Endothelial cell of umbilical vein (primary cell): Measurements from ENCODE around the gene BAD. TPM values are rescaled to one million over a fixed set of nuclear protein-coding genes. Genes with fewer than 3 reads are reported as not detected.

Experiments used
- BruUV-seq: library from RNA; stranded (reverse); fragments of 400-500 nt; replicated peaks from 2 replicates; lab custom pipeline; 2021; lab: Mats Ljungman, UMichigan
- CTCF ChIA-PET: fragments of 300-600, 350-600 bp; sonication (Branson Sonifier 250); formaldehyde crosslinking; loops from one replicate; lab custom pipeline; 2021; ENCODE audit warnings: antibody characterized with exemption, inconsistent platforms; lab: Charles Lee
- POLR2A ChIA-PET: fragments of 300-600, 350-600 bp; sonication (Branson Sonifier 250); formaldehyde crosslinking; loops from one replicate; lab custom pipeline; 2021; ENCODE audit warnings: antibody characterized with exemption, inconsistent platforms; lab: Charles Lee
- DNase-seq: peaks from one replicate; pipeline ENCODE4 v3.0.0-alpha.2; 2011; ENCODE audit warnings: low read depth, low spot score
- FAIRE-seq: peaks from 2 replicates; lab custom pipeline; 2011; peaks lifted over from hg19 to GRCh38; lab: Jason Lieb, UNC
- H2AFZ ChIP-seq: 2 replicates; pipeline ENCODE4 v1.6.0; 2012; ENCODE audit warnings: low read depth, low read length, control low read depth, inconsistent platforms
- H3K27ac ChIP-seq: 2 replicates; pipeline ENCODE4 v1.5.1; 2011; ENCODE audit warnings: low read depth, mild to moderate bottlenecking, control low read depth, low read length, moderate library complexity; ENCODE audit not compliant: insufficient read depth
- H3K27me3 ChIP-seq, 2 experiments: 2 replicates each; pipeline versions ENCODE4 v1.6.0 to v1.6.1; 2011; ENCODE audit warnings: low read length in 2 of 2, mixed read lengths in 1 of 2; ENCODE audit not compliant: control insufficient read depth in 2 of 2, insufficient read depth in 2 of 2
- H3K36me3 ChIP-seq, 2 experiments: 2 replicates in 1 of 2; 3 replicates in 1 of 2; pipeline ENCODE4 v1.5.1; 2011; ENCODE audit warnings: low read length in 2 of 2, mild to moderate bottlenecking in 1 of 2, moderate library complexity in 1 of 2; ENCODE audit not compliant: control insufficient read depth in 2 of 2, insufficient read depth in 2 of 2; ENCODE audit errors: extremely low read depth in 1 of 2
- H3K4me1 ChIP-seq: 3 replicates; pipeline ENCODE4 v1.5.1; 2011; ENCODE audit warnings: mild to moderate bottlenecking, low read length; ENCODE audit not compliant: control insufficient read depth, insufficient read depth; ENCODE audit errors: extremely low read depth
- H3K4me2 ChIP-seq: 2 replicates; pipeline ENCODE4 v1.6.1; 2011; ENCODE audit warnings: low read length, control low read depth, mixed read lengths; ENCODE audit not compliant: insufficient read depth
- H3K4me3 ChIP-seq, 3 experiments: fragments of 200-600 bp in 1 of 3; sonication (generic), shearing (Covaris generic) in 1 of 3; replicated peaks in 1 of 3; 2 replicates each; pipeline ENCODE4 v1.5.1; 2011 to 2016; ENCODE audit warnings: control low read depth in 3 of 3, low read length in 3 of 3, mild to moderate bottlenecking in 2 of 3, inconsistent platforms in 1 of 3, low read depth in 1 of 3, moderate library complexity in 1 of 3; ENCODE audit not compliant: insufficient read depth in 1 of 3
- H3K79me2 ChIP-seq: 2 replicates; pipeline ENCODE4 v1.6.0; 2012; ENCODE audit warnings: low read length, inconsistent platforms; ENCODE audit not compliant: control insufficient read depth, insufficient read depth
- H3K9ac ChIP-seq: replicated peaks from 2 replicates; pipeline ENCODE3; 2011; ENCODE audit warnings: low read length, control low read depth; ENCODE audit not compliant: insufficient read depth; ENCODE audit errors: extremely low read depth
- H3K9me1 ChIP-seq: replicated peaks from 3 replicates; pipeline ENCODE4 v1.6.0; 2011; ENCODE audit warnings: mild to moderate bottlenecking, low read length; ENCODE audit not compliant: control insufficient read depth, insufficient read depth; ENCODE audit errors: extremely low read depth
- H3K9me3 ChIP-seq: replicated peaks from 2 replicates; pipeline ENCODE4 v1.5.1; 2012; ENCODE audit warnings: low read length, inconsistent platforms; ENCODE audit not compliant: control insufficient read depth, insufficient read depth
- H4K20me1 ChIP-seq: replicated peaks from 2 replicates; pipeline ENCODE3; 2011; ENCODE audit warnings: mild to moderate bottlenecking, low read length; ENCODE audit not compliant: control insufficient read depth, insufficient read depth; ENCODE audit errors: extremely low read depth
- EZH2 ChIP-seq: IDR thresholded peaks from 2 replicates; pipeline ENCODE4 v1.6.1; 2012; ENCODE audit warnings: borderline replicate concordance, low read depth, mild to moderate bottlenecking, moderate library complexity, low read length, inconsistent platforms; ENCODE audit not compliant: severe bottlenecking
- FOS ChIP-seq: IDR thresholded peaks from 2 replicates; pipeline ENCODE4 v1.6.1; 2011; ENCODE audit warnings: mild to moderate bottlenecking, low read length, moderate library complexity, borderline replicate concordance; ENCODE audit not compliant: insufficient read depth
- GATA2 ChIP-seq: IDR thresholded peaks from 2 replicates; pipeline ENCODE4 v1.7.0; 2011; ENCODE audit warnings: low read depth, mild to moderate bottlenecking, moderate library complexity, mixed read lengths, low read length; ENCODE audit not compliant: insufficient read length, insufficient read depth
- dilution Hi-C: fragments of 300-500 bp; cut with MboI; formaldehyde crosslinking; loops from one replicate; pipeline ENCODE4 v1.15.0; 2019; ENCODE audit warnings: low sequenced_read_pairs; ENCODE audit not compliant: extremely low pct_ligation_motif_present
- intact Hi-C: fragments of 100-400 bp; cut with micrococcal nuclease; formaldehyde crosslinking; loops from one replicate; pipeline ENCODE4 v1.10.0; 2022
- polyA plus RNA-seq, 4 experiments: library from polyadenylated mRNA; depleted of rRNA in 3 of 4; stranded (reverse) in 3 of 4; unstranded in 1 of 4; fragments of >200 nt; gene quantifications; 2 replicates each; pipeline versions ENCODE4 v1.2.1 to v1.2.3, GENCODE V29; 2011 to 2012; ENCODE audit warnings: missing spikeins in 1 of 4
- total RNA-seq: library from RNA; stranded (reverse); gene quantifications from 2 replicates; pipeline ENCODE4 v1.2.3, GENCODE V29; 2021
- TF ChIP-seq, protein P1 (sequence below): IDR thresholded peaks from 2 replicates; pipeline ENCODE4 v1.6.1; 2011; ENCODE audit not compliant: insufficient read depth, insufficient read length
- TF ChIP-seq, protein P2 (sequence below), 2 donors: IDR thresholded peaks; 1 replicate in 1 of 2; 2 replicates in 1 of 2; pipeline ENCODE4 v1.5.1; 2011; ENCODE audit warnings: low read length in 2 of 2, mild to moderate bottlenecking in 2 of 2, moderate library complexity in 2 of 2, control low read depth in 1 of 2, inconsistent platforms in 1 of 2, low read depth in 1 of 2; ENCODE audit not compliant: insufficient read depth in 1 of 2; ENCODE audit errors: extremely low read depth in 1 of 2

The BAD gene
- total and polyA plus RNA-seq, 2 donors (not counting 3 experiments of a cell fraction or from before 2014, with no cell fraction given) = 65.3 to 88.0 TPM

- intact Hi-C loops = no loop called here
- Histone ChIP-seq H3K9me3 (no peaks in the 10 kb centered on the region), H3K27ac (no peak overlapping the region), H3K79me2 (no peaks in the 10 kb centered on the region), H3K27me3 (peaks cover 48 to 70% of the 10 kb centered on the region in 2 experiments), H3K9me1 (no peaks in the 10 kb centered on the region), H3K36me3 (no peaks in the 10 kb centered on the region), H3K9ac (no peak overlapping the region), H3K4me3 (no peak overlapping the region), H2AFZ (no peak overlapping the region), H3K4me2 (no peak overlapping the region), H3K4me1 (peaks cover 17% of the 10 kb centered on the region), H4K20me1 (no peaks in the 10 kb centered on the region)
- BruUV-seq = no TSS peak
- ChIA-PET POLR2A (interaction anchor here (0.6 kb wide), 1 partner anchor 267 kb away, joined by 3 read pairs; no protein-coding TSS in a partner anchor), CTCF (interaction anchor here (1.7 kb wide), 1 partner anchor 93 kb away, joined by 6 read pairs; no protein-coding TSS in a partner anchor)
- dilution Hi-C loops = no loop called here
- FAIRE-seq (no peak), DNase-seq (no peak)
- TF ChIP-seq FOS (no peak), GATA2 (no peak), EZH2 (peak; percentile 75)
- TF ChIP-seq, protein P1, sequence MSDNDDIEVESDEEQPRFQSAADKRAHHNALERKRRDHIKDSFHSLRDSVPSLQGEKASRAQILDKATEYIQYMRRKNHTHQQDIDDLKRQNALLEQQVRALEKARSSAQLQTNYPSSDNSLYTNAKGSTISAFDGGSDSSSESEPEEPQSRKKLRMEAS = no peak
- TF ChIP-seq, protein P2, sequence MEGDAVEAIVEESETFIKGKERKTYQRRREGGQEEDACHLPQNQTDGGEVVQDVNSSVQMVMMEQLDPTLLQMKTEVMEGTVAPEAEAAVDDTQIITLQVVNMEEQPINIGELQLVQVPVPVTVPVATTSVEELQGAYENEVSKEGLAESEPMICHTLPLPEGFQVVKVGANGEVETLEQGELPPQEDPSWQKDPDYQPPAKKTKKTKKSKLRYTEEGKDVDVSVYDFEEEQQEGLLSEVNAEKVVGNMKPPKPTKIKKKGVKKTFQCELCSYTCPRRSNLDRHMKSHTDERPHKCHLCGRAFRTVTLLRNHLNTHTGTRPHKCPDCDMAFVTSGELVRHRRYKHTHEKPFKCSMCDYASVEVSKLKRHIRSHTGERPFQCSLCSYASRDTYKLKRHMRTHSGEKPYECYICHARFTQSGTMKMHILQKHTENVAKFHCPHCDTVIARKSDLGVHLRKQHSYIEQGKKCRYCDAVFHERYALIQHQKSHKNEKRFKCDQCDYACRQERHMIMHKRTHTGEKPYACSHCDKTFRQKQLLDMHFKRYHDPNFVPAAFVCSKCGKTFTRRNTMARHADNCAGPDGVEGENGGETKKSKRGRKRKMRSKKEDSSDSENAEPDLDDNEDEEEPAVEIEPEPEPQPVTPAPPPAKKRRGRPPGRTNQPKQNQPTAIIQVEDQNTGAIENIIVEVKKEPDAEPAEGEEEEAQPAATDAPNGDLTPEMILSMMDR (IDR thresholded peaks at IDR 0.05; ENCODE audit: extremely low read depth in 1 of 2, insufficient read depth in 1 of 2, low read depth in 1 of 2, low read length in 2 of 2) = no peak
These were observed 13.4 kb upstream of the BAD start for GRCh38 chr11:64297699-64298358.
